GM19468 (cell line): ENCODE measurements around the gene PPARA.
"Not testable (repeated sequence)": the region's sequence is repeated elsewhere in the genome, so short reads cannot be mapped to it uniquely, and the experiment has no call there.

ENCODE experiments used
- ATAC-seq: cut with Tn5 transposase; IDR thresholded peaks from one replicate; pipeline ENCODE4 v1.9.1; 2021; ENCODE audit warnings: mild to moderate bottlenecking, moderate library complexity, moderate number of reproducible peaks; ENCODE audit not compliant: unreplicated experiment; ENCODE audit errors: extremely low read depth

The PPARA gene

DNA sequence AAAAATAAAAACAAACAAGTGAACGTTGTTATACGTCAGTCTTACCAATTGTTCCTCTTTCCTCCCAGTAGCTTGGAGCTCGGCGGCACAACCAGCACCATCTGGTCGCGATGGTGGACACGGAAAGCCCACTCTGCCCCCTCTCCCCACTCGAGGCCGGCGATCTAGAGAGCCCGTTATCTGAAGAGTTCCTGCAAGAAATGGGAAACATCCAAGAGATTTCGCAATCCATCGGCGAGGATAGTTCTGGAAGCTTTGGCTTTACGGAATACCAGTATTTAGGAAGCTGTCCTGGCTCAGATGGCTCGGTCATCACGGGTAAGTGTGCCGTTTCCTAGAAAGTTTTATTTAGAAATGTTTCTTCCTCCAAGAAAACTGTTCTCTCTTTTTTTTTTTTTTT is 47.9 kb downstream of the PPARA start:
- ATAC-seq: no peak

DNA sequence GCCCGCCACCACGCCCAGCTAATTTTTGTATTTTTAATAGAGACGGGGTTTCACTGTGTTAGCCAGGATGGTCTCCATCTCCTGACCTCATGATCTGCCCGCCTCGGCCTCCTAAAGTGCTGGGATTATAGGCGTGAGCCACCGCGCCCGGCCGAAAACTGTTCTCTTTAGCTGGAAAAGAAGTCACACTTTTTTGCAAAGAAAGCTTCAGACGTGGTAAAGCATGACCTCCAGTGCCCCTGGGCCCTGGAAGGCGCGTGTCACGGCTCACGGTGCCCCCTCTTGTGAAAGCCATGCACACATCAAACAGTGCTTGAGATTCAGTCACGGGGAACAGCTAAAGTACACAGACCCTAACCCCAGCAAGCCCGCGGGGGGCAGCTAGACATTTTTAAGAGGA is 48.5 kb downstream of the PPARA start:
- not testable (repeated sequence) for ATAC-seq

DNA sequence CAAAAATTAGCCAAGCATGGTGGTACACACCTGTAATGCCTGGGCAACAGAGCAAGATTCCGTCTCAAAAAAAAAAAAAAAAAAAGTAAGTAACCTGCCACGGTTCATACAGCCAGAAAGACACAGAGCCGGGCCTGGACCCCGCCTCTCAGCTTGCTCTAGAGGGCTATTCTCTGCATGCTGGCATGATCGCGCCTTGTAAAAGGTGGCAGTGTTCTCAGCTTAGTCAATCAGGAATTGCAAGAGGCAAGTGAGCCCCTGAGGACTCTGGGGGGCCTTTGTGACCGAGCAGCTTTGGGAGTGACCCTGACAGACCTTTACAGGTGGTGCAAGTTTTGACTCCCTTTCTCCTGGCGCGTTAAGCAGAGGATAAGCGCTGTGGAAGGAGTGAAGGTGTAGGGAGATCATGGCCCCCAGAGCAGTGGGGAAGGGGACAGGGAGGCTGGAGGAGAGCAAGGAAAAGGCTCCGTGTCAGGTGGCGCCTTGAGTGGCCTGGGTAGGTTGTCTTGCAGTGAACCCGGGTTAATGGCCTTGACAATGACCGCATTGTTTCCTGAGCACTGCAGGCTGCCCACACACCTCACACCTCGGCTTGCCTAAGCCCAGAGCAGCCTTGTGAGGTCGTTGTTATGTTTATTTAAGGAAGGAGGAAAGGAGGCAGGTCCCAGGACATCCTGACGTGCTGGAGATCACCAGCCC is 50.9 kb downstream of the PPARA start:
- no peak for ATAC-seq

DNA sequence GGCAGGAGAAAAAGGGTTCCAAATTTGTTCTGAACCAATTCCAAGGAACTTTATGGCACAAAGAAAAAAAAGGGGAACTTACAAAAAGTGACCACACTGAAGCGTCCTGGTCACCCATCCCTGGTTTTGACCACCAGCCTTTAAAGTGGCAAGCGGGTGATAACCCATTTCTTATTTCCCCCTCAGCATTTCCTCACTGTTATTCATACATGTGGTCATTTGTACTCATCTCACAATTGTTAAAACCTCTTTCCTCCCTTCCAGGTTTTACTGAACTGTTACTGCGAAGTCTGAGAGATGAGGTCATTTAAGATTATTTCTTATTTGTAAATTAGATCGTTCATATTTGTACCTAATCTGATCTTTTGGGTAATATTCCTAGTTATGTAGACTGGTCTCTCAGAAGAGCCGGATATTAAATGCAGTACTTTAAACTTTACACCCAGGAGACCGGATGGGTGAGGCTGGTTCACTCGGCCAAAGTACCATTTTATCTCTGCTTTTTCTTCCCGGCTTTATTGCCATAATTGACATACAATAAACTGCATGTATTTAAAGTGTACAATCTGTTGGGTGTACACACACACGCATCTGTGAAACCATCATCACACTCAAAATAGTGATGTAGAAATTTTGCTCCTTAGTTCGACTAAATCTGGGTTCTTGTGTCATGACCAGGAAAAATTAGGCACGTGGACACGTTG is 52.7 kb downstream of the PPARA start:
- no peak for ATAC-seq

GRCh38 chr22:46203601-46203980 is 53.3 kb downstream of the PPARA start:
- ATAC-seq: no peak

- no peak for ATAC-seq
Measured at GRCh38 chr22:46209262-46209661, 58.9 kb downstream of the PPARA start.

- no peak for ATAC-seq
Measured at GRCh38 chr22:46212195-46212594, 61.9 kb downstream of the PPARA start.

DNA sequence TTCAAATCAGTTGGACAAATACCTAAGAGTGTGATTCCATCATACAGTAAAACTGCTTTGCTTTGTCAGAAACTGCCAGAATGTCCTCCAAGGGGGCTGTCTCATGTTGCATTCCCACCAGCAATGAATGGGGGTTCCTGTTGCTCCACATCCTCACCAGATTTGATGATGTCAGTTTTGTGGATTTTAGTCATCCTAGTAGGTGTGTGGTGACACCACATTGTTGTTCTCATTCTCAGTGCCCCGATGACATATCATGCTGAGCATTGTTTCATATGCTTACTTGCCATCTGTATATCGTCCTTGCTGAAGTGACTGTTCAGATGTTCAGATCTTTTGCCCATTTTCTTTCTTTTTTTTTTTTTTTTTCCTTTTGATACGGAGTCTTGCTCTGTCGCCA is 62.7 kb downstream of the PPARA start:
- no peak for ATAC-seq

GRCh38 chr22:46214149-46214548 is 63.8 kb downstream of the PPARA start:
- no peak for ATAC-seq

GRCh38 chr22:46214616-46215015 is 64.3 kb downstream of the PPARA start:
- no peak for ATAC-seq

- ATAC-seq: no peak
Measured at GRCh38 chr22:46219636-46220035, 69.3 kb downstream of the PPARA start.

DNA sequence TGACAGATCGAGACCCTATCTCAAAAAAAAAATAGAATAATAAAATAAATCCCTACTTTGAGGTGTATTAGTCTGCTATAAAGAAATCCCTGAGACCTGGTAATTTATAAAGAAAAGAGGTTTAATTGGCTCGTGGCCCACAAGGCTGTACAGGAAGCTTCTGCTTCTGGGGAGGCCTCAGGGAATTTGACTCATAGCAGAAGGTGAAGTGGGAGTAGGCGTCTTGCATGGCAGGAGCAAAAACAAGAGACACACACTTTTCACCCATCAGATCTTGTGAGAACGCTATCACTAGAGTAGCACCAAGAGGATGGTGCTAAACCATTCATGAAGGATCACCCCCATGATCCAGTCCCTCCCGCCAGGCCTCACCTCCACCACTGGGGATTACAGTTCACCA is 70.6 kb downstream of the PPARA start:
- no peak for ATAC-seq

DNA sequence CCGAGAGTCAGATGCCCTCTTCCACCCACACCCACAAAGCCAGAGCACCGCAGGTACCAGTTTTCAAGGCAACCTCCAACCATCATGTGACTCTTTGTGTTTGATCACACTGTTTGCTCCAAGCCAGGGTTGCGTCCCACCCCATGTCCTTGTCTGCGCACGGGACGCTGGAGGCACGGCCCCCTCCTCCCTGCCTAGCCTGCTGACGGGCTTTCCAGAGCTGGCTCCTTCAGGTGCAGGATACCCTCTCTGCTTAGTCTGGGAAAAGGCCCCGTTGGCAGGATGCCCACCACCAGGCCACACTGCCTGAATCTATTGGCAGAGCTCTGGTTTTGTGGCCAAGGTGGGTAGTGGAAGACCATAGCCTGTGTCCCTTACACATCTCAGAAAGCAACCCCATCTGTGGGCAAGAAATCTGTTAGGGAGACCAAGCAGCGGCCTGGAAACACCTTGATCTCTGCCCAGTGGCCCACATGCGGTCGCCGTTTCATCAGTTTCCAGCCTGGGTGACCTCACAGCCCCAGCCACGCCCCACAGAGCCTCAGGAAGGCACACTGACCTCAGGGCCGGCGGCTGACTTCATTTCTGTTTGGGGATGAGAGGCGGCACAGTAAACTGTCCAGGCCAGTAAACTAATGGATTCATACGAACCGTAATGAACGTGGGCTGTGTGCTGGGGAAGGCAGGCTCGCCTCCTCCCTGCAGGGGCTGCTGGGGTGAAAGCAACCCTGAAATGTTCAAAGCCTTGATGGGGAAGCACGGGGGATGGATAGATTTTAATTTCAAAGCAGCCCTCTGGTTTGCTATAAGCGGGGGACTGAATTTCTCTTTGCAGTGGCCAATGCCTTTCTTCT is 73.9 kb downstream of the PPARA start:
- no peak for ATAC-seq

DNA sequence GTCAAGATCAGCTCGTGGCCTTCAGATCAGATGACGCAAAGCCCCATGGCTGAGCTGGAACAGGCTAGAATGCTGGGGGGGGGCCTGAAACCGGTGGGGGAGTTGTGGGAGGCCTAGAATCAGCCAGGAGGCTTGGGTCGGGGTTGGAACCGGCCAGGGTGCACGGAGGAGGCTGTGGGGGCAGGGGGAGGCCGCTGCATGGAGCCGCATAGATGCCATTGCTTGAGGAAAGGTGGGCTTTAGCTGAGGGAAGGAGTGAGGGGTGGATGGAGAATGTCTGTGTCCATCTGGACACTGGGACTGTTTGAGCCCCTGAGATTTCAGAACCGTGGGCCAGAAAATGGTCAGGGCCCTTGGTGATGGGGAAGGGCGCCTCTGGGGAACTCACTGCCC is 74.6 kb downstream of the PPARA start:
- ATAC-seq: no peak

DNA sequence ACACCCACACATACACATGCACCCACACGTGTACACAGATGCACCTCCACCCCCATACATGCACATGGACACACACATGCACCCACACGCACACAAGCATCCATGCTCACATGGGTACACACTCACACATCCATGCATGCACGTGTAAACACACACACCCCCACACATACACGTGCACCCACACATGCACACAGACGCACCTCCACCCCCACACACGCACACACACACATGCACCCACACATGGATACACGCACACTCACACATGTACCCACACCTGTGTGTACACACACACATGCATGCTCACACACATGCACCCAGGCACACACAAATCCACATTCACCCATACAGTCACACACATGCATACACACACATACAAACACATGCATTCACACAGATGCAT is 75.3 kb downstream of the PPARA start:
- ATAC-seq: no peak

DNA sequence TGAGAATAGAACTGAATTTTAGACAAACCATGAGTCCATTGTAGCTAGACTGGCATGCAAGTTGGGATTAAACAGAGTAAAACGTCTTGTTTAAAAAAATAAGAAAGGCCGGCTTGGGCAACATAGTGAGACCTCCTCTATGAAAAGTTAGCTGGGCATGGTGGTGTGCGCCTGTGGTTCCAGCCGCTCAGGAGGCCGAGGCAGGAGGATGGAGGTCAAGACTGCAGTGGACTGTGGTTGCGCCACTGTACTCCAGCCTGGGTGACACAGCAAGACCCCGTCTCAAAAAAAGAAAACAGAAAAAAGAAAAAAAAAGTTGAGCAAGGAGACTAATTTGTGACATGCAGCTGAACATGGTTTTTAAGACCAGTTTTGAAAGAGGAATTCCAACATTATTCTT is 76.3 kb downstream of the PPARA start:
- no peak for ATAC-seq

DNA sequence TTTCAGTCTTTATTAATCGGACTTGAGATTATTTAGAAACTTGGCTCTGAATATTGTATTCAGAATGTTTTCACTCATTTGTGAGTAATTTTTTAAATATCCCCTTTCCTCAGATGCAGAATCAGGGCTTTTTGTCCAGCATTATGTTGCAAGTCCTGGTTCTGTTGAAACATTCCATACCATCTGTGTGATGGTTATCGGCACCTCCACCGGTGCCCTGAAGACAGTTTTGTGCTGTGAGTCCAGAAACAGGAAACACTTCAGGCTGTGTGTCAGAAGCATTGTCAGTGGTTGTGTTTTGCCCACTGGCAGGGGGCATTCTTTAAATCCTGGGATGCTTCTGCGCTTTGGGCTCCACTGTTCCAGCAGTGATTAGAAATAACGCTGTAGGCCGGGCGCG is 79.4 kb downstream of the PPARA start:
- no peak for ATAC-seq

- ATAC-seq: no peak
Measured at GRCh38 chr22:46230262-46230901, 80.1 kb downstream of the PPARA start.

- ATAC-seq: no peak
Measured at GRCh38 chr22:46233231-46233630, 82.9 kb downstream of the PPARA start.

DNA sequence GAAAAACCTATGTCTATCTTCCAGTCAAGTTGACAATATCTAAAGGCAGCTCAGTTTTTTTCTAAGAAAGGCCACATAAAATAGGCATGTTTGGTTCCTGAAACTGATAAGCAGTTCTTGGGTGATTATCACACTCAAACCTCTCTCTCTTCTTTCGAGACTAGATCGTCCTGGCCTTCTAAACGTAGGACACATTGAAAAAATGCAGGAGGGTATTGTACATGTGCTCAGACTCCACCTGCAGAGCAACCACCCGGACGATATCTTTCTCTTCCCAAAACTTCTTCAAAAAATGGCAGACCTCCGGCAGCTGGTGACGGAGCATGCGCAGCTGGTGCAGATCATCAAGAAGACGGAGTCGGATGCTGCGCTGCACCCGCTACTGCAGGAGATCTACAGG is 84.6 kb downstream of the PPARA start:
- no peak for ATAC-seq
